Fibroblast of skin of right biceps (primary cell): ENCODE results near the gene TRIM62.
"Not testable (repeated sequence)": the region's sequence is repeated elsewhere in the genome, so short reads cannot be mapped to it uniquely, and the experiment has no call there.

ENCODE experiments used
- DNase-seq: peaks from one replicate; pipeline ENCODE4 v3.0.0-alpha.2; 2013

Gene TRIM62

DNA sequence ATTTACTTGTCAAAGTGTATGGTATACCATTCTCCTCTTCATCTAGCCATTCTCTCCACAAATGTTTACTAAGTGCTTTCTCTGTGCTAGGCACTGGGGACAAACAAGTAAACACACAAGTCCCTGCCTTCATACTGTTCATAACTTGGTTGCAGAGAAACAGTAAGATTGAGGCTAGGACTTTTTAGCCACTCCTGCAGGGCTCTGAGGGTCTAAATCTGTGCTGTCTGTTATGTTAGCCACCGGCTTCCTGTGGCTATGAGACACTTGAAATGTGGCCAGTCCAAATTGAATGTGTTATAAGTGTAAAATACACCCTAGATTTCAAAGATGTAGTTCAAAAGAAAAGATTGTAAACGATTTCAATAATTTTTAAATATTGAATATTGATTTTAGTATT, 50.7 kb downstream of the TRIM62 start:
- DNase-seq, result no peak

DNA sequence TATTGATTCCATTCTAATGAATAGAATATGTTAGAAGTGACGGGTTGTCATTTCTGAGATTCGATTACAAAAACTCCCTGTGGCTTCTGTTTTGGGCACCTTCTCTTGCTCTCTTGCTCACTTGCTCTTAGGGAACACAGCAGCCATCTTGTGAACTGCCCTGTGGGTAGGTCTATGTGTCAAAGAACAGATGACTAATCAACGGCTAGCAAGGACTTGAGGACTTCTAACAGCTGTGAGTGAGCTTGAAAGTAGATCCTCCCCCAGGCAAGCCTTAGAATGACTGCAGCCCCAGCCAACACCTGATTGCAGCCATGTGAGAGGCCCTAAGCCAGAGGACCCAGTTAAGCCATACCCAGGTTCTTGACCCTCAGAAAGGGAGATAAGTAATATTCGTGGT, 51.5 kb downstream of the TRIM62 start:
- peak; percentile 12 for DNase-seq

DNA sequence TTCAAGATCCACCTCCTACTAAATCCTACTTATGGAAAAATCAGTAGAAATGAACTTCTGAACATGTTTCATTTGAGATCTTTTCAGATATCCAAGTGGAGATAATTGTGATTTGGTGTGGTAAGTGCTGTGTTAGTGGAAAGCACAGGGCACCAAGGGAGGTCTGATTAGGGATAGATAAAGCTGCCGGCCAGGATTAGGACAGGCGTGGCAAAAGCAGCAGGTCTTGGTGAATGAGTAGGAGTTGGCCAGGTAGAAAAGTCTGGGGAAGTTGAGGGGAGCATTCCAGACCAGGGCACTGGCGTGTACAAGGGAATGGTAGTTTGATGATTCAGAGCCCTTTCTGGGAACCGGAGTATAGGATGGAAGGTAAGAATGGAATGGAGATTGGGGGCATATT, 53.1 kb downstream of the TRIM62 start:
- DNase-seq, result no peak

DNA sequence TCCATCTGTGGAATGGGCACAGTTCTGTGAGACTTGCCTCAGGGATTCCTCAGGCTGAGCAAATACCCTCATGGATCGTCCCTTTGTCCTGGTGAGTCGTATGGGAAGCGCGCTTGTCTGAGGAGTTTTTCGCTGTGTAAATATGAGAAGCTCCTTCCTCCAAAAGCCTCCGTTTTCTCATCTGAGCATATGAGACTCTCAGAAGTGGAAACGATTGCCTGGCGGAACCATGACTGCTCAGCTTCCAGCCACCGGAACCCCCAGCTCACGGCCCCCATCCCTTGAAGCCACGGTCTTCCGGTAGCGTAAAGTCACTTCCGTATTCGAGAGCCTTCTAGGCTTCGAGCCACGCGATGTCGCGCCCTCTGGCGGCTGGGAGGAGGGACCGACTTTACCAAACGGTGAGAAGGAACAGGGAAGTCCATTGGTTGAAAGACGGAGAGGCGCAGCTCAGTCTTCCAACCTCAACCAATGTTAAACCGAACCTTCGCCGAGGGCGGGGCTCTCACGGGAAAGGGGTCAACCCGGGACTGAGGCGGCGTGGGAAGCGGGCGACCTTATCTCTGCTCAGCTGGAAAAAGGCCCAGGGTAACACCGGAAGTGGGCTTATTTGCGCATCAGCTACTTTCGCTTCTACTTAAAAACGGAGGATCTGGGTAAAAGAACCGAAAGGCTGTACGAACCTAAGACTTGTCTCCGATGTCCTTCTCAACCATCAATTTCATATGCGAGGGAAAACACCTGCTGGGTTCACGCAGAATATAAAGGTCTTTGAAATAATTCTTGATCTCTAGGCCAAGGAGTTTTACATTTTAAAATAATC, 54.6 kb downstream of the TRIM62 start:
- peak; percentile 99 for DNase-seq

DNA sequence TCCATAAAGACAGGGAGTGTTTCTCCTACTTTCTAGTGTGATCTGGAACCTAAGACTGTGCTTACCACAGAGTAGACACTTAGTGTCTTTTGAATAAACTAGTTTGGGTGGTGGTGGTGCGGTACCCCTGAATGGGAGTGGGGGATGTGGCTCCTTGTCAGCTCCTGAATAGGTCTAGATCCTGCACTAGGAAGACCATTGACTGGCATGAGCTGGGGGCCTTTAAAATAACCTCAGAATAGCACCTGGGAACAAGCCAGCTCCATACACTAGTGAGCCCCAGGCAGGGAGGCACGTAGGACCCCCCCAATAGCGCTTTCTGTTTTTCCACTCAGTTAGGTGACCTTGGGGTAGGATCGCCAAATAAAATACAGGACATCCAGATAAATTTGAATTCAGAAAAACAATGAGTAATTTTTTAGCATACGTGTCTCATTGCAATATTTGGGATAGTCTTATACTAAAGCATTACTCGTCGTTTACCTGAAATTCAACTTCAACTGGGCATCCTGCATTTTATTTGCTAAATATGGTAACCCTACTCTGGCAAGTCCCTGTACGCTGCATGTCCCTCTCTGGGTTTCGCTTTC, 55.3 kb downstream of the TRIM62 start:
- DNase-seq, result no peak

DNA sequence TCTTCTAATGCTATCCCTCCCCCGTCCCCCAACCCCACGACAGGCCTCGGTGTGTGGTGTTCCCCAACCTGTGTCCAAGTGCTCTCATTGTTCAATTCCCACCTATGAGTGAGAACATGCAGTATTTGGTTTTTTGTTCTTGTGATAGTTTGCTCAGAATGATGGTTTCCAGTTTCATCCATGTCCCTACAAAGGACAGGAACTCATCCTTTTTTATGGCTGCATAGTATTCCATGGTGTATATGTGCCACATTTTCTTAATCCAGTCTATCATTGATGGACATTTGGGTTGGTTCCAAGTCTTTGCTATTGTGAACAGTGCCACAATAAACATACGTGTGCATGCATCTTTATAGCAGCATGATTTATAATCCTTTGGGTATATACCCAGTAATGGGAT, 57.2 kb downstream of the TRIM62 start:
- not testable (repeated sequence) for DNase-seq

DNA sequence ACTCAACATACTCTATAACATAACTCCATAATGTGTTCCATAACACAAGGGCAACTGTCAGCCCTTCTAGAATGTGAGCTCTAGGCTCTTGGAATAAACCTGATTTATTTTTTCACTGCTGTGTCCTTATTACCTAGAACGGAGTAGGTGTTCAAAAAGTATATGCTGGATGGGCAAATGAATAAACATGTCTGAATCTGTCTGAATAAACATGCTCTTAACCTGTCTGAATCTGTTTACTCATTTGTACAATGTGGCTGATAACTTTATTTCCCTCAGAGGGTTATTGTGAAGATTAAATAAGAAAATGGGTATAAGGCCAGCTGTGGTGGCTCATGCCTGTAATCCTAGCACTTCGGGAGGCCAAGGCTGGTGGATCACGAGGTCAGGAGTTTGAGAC, 58.6 kb downstream of the TRIM62 start:
- DNase-seq, result no peak

DNA sequence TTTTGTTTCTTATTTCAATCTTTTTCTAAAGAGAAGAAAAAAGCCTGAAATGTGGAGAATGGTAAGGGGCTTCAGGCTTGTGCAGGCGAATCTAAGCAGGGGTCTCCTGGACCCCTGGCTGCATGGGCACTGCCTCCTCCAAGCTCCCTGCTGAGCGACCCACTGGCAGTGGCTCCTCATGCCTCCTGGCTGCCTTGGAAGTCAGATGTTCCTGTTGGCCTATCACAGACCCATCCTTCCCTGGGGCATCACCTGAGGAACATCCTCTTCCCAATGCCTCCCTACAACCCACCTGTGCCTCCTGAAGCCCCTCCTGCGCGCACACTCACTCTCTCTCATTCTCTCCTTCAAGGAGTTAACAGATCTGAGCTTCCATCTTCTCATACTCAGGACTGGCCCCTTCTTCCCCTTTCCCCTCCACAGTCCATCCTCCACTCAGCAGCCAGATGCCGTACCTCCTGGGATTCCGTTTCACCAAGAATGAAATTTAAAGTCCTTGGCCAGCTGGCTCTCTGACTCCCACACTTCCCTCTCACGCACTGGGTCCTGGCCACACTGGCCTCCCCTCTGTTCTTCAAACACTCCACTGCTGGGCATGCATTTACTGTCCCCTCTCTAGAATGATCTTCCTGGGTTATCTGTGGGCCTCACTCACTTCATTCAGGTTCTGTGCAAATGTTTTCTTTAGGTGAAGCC, 59.2 kb downstream of the TRIM62 start:
- DNase-seq, result no peak

DNA sequence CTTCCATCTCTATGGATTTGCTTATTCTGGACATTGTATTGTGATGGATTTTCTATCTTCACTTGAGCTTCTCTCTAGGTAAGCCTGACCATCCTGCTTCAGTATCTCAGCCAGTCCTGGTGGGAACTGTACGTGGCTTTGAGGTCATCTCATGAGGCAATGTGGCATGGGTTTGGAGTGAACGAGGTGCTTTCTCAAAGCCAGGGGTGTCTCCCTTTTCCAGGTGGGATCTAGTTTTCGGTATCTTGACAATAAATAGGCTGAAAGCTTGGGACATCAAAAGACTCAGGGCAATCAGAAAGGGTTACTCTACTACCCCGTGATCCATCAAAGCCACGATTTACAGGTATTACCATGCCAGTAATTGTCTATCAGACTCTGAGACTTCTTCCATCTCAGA, 60.1 kb downstream of the TRIM62 start:
- no peak for DNase-seq

DNA sequence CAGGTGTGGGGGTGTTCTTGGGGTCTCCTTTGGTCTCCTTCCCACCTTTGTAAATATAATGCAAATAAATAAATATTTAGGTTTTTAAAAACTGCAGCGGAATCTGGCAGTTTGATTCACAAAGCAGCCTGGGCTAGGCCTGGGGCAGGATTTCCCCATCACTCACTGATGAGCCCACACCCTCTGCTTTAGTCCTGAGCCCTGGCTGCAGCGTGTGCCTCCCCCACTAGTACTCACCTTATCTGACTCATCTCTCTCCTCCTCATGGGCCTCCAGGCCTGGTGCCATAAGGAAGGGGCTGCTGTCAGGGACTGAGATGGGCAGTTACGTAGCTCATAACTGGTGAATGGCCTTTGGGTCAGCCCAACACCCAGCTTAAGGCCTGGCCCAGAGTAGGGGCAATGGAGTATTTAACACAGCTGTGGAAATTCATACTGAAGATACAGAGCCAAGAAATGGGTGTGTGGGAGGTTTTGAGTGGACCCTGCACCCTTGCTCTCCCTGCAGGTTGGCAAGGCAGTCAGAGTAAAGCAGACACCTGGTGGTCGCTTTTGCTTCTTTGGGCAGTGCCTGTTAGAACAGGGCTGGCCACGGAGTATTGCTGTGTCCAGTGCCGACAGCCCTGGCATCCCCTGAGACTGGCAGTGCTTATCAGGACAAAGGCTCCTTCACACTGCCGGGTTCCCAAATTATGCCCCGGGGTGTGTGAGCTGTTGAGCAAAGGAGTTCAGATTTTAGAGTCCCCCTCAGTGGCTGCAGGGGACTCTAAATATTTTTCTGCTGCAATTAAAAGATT, 61.2 kb downstream of the TRIM62 start:
- no peak for DNase-seq

DNA sequence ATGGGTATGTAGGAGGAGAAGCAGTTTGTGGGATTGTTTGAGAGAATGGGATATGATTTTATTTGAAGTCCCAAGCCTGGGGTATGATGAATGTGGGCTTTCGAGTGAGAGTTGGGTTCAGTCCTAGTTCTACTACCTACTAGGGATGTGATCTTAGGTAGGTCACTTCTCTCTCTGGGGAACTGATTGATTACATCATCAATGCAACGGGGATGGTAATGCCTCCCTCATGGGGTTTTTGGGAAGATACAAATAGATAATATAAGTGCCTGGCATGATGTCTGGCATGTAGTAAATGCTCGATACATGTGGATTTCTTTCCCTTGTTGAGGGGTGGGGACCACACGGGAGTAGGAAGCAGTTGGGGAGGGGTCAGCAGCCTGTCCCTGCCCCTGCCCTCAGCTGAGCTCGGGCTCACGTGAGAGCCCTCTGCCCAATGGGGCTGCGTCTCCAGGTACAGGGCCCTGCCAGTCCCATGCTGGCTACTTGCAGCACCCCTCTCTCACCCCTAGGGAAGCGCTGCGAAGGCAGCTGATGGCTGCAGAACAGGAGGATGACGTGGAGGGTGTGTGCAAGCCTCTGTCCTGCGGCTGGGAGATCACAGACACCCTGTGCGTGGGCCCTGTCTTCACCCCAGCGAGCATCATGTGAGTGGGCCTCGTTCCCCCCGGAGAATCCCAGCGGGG, 62.2 kb downstream of the TRIM62 start:
- no peak for DNase-seq

DNA sequence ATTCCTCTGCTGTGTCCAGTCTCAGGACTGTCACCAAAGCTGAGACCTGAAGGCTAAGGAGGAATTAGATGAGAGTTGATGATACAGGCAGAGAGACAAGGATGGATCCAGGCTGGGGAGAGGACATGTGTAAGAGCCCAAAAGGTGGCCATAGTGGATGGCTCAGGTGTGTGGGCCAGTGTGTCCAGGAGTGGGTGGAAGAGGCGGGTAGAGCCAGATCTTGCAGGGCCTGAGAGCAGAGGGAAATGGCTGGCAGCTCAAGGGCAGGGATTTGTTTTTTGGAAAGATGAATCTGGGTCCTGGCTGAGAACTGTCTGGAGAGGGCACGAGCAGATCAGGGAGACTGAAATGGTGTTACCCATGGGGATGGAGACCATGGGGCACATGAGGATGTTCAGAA, 62.8 kb downstream of the TRIM62 start:
- no peak for DNase-seq

DNA sequence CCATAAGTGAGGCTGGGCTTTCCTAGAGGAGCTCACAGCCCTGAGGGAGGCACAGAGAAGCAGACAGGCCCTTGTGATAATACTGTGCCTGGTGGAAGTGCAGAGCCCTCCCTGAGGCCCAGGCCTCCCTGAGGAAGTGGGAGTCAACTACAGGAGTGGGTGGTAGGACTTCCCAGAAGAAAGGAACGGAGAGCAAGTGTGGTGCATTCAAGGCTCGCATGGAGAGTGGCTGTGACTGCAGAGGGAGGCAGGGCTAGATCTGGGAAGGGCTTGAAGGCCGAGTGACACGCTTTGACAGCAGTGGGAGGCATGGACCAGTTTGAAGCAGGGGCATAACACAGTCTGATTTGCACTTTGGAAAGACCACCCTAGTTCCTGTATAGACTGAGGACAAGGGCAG, 63.6 kb downstream of the TRIM62 start:
- DNase-seq, result no peak

DNA sequence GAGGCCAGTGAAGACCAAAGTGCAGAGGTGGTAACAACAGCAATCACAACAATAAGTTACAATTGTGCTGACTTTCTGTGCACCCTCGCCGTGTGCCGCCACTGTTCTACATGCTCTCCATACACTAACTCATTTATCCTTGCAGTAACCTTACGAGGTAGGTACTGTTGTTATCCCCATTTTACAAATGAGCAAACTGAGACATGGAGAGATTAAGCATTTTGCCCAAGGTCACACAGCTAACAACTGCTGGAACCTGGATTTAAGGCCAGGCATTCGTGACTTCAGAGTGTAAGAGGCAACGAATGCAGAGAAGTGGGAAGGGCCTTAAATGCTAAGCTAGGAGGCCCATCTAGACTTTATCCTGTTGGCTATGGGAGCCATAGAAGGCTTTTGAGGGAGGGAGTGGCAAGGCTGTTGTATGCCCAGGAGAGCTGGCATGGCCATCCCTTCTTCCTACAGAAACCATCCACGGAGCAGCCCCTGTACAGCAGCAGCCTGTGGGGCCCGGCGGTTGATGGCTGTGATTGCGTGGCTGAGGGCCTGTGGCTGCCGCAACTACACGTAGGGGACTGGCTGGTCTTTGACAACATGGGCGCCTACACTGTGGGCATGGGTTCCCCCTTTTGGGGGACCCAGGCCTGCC, 64.3 kb downstream of the TRIM62 start:
- DNase-seq, result no peak

DNA sequence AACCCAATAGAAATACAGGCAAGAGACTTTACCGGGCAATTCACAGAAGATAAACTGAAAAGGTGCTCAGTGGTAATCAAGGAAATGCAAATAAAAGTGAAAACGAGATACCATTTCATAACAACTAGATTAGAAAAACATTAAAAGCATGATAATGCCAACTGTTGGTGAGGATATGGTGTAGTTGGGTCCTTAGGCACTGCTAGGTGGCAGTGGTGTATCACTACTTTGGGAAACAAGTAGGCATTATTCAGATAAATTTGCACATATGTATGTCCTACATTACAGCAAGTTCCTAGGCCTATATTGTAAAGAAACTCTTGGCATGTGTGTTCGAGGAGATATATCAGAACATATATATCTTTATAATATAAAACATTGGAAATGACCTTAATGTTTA, 69.9 kb downstream of the TRIM62 start:
- no peak for DNase-seq

DNA sequence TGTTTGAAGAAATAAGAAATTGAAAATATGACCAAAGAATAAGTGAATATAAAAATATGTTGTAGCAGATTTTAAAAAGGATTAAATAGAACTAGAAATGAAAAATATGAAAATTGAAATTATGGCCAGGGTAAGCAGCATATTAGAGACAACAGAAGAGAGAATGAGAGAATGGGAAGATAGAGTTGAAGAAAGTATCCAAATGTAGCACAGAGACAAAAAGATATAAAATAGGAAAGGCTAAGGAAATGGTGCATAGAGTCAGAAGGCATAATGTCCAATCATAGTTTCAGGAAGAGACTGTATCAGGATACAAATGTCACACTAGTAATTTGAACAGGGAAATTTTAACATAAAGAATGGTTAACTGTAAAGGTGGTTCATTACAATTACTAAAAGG, 71.4 kb downstream of the TRIM62 start:
- DNase-seq, result no peak

DNA sequence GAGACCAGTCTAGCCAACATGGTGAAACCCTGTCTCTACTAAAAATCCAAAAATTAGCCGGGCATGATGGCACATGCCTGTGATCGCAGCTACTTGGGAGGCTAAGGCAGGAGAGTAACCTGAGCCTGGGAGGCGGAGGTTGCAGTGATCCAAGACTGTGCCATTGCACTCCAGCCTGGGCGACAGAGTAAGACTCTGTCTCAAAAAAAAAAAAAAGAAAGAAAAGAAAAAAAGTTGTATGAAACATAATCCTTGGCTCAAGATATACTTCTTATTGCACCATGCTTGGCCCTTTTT, 81.8 kb downstream of the TRIM62 start:
- DNase-seq, result not testable (repeated sequence)

DNA sequence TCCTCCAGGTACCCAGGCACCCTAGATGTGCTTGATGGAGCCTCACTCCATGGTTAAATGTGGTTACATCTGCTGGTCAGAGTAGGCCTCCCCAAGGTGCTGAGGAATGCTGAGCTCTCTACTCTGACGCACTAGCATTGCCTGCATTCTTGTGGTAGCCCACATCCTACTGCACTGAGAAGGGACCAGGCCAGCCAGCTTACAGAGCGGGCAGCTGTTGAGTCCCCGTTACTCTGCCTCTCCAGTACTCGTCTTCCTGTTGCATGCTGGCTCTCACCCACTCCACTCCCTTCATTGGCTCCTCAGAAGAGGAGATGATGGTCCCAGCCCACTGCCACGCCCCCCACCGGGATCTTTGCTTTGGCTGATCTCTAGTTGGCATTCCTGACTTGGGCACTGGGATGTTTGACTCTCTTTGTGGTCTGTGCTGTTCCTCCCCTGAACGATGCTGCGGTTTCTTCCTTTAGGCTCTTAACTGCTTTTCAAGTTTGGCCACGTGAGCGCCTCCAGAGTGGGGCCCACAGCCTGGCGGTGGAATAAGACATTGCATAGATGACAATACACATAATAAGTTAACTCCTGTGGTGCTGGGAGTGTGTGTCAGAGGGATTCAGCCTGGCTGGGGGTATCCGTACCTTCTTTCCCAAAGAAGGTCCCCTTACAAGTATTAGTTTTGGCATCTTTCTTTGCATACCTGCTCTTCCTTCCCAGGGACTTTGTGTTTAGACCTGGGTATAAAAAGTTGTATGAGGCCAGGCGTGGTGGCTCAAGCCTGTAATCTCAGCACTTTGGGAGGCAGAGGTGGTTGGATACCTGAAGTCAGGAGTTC, 82.3 kb downstream of the TRIM62 start:
- peak; percentile 100 for DNase-seq

DNA sequence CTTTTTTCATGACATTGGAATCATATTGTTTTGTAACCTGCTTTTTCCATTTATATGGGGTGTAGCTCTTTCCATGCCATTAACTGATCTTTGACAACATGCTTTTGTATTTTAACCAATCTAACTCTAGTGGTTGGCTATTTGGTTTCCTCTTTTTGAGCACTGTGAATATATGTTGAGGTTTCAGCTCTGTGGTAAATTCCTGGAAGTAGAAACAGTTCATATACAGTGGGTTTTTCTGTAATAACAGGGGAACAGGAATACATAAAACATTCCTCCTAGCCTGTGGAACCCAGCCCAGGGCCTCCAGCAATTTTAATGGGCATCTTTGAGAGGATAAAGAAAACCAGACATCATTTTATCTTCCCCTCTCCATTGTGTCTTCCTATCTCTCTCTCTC, 83.5 kb downstream of the TRIM62 start:
- peak; percentile 82 for DNase-seq

DNA sequence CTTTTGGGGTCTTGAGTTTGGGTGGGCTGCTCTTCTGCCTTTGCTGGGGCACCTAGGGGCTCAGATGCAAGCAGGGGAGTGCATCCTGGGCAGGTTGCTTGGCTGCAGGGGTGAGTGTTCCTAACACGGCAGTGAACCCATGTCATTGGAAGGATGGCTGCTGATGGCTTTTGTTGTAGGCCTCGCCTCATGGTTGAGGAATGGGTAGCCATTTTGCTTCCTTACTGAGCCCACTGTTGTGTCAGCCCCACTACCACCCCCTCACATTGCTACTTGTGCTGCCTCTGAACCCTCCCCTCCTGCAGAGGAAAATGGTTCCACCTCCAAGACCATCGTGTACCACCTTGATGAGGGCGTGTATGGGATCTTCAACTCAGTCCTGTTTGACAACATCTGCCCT, 84.1 kb downstream of the TRIM62 start:
- DNase-seq, result no peak

DNA sequence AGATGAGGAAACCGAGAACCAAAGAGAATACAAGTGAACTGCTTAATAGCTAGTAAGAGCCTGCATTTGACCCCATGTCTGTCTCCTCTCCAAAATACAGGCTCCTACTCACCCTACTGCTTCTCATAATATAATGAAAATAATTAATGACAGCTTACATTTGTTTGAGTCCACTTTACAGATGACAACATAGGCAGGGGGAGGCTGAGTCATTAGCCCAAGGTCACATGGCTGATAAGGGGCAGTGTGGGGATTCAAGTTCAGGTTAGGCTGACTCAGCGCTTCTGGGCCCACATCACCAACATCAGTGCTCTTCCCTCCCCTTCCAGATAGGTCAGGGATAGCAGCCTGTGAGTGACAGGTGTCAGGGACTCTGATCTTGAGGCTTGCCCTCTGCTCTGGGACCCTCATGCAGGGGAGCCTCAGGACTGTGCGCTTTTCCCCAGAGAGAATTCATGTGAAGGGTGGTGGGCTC, 84.7 kb downstream of the TRIM62 start:
- DNase-seq, result peak; percentile 50
